Mesenchymal stem cell (in vitro differentiated cells and primary cell): ENCODE data around the gene PLIN5.

ENCODE experiments used
- DNase-seq: peaks from one replicate; pipeline ENCODE4 v3.0.0-alpha.2; 2013
- H2AFZ ChIP-seq: one replicate; pipeline ENCODE4 v1.6.1; 2013; ENCODE audit warnings: low read depth, mild to moderate bottlenecking, control low read depth, inconsistent platforms, low read length, moderate library complexity
- H2AK5ac ChIP-seq: 2 replicates; pipeline ENCODE4 v1.6.1; 2013; ENCODE audit warnings: low read length, moderate library complexity, mild to moderate bottlenecking, inconsistent platforms; ENCODE audit not compliant: severe bottlenecking
- H2BK120ac ChIP-seq: one replicate; pipeline ENCODE4 v1.6.1; 2013; ENCODE audit warnings: low read depth, mild to moderate bottlenecking, inconsistent platforms, low read length, moderate library complexity
- H2BK12ac ChIP-seq, 2 experiments: one replicate each; pipeline ENCODE4 v1.6.1; 2013; ENCODE audit warnings: inconsistent platforms in 2 of 2, low read length in 2 of 2, mild to moderate bottlenecking in 2 of 2, moderate library complexity in 2 of 2, control low read depth in 1 of 2
- H2BK15ac ChIP-seq: one replicate; pipeline ENCODE4 v1.6.1; 2013; ENCODE audit warnings: mild to moderate bottlenecking, low read depth, inconsistent platforms; ENCODE audit not compliant: poor library complexity, severe bottlenecking
- H2BK5ac ChIP-seq: 2 replicates; pipeline ENCODE4 v1.6.1; 2013; ENCODE audit warnings: low read depth, mild to moderate bottlenecking, low read length, control low read depth, inconsistent platforms; ENCODE audit not compliant: poor library complexity, severe bottlenecking
- H3K14ac ChIP-seq, 2 experiments: one replicate each; pipeline ENCODE4 v1.6.1; 2013; ENCODE audit warnings: inconsistent platforms in 2 of 2, low read length in 2 of 2, control low read depth in 1 of 2, mild to moderate bottlenecking in 1 of 2, moderate library complexity in 1 of 2
- H3K18ac ChIP-seq, 2 experiments: one replicate each; pipeline ENCODE4 v1.6.1; 2013; ENCODE audit warnings: inconsistent platforms in 2 of 2, low read length in 2 of 2, control low read depth in 1 of 2, low read depth in 1 of 2, mild to moderate bottlenecking in 1 of 2
- H3K23ac ChIP-seq, 2 experiments: one replicate each; pipeline ENCODE4 v1.6.1; 2013; ENCODE audit warnings: inconsistent platforms in 2 of 2, low read length in 2 of 2, mild to moderate bottlenecking in 2 of 2, moderate library complexity in 2 of 2, control low read depth in 1 of 2
- H3K27ac ChIP-seq: 2 replicates; pipeline ENCODE4 v1.5.1; 2013; ENCODE audit warnings: mild to moderate bottlenecking, moderate library complexity, low read length, control low read depth, inconsistent platforms; ENCODE audit not compliant: poor library complexity, severe bottlenecking
- H3K27me3 ChIP-seq, 2 experiments: 2 replicates each; pipeline versions ENCODE4 v1.6.1 to v1.7.0; 2013; ENCODE audit warnings: low read length in 2 of 2, mild to moderate bottlenecking in 2 of 2, moderate library complexity in 2 of 2, control low read depth in 1 of 2, inconsistent platforms in 1 of 2; ENCODE audit not compliant: control insufficient read depth in 1 of 2, insufficient read depth in 1 of 2
- H3K36me3 ChIP-seq, 2 experiments: 2 replicates each; pipeline versions ENCODE4 v1.6.1 to v1.7.0; 2013; ENCODE audit warnings: low read length in 2 of 2, control low read depth in 1 of 2, inconsistent platforms in 1 of 2, low read depth in 1 of 2, mild to moderate bottlenecking in 1 of 2; ENCODE audit not compliant: insufficient read depth in 2 of 2, control insufficient read depth in 1 of 2
- H3K4ac ChIP-seq, 2 experiments: one replicate each; pipeline ENCODE4 v1.6.1; 2013; ENCODE audit warnings: inconsistent platforms in 2 of 2, low read length in 2 of 2, mild to moderate bottlenecking in 2 of 2, moderate library complexity in 2 of 2, control low read depth in 1 of 2, low read depth in 1 of 2
- H3K4me1 ChIP-seq: 2 replicates; pipeline ENCODE4 v1.6.1; 2013; ENCODE audit warnings: low read depth, low read length, control low read depth; ENCODE audit not compliant: control insufficient read depth, insufficient read depth
- H3K4me2 ChIP-seq: 2 replicates; pipeline ENCODE4 v1.6.1; 2013; ENCODE audit warnings: low read length, mild to moderate bottlenecking, inconsistent platforms; ENCODE audit not compliant: poor library complexity, severe bottlenecking
- H3K4me3 ChIP-seq, 2 experiments: 2 replicates each; pipeline versions ENCODE4 v1.5.1 to v1.7.0; 2013; ENCODE audit warnings: low read length in 2 of 2, mild to moderate bottlenecking in 2 of 2, control low read depth in 1 of 2, low read depth in 1 of 2; ENCODE audit not compliant: insufficient read depth in 1 of 2
- H3K79me1 ChIP-seq: replicated peaks from 2 replicates; pipeline ENCODE4 v1.6.1; 2013; ENCODE audit warnings: mild to moderate bottlenecking, control low read depth, low read length, inconsistent platforms; ENCODE audit not compliant: poor library complexity, severe bottlenecking
- H3K9ac ChIP-seq: 2 replicates; pipeline ENCODE4 v1.7.0; 2013; ENCODE audit warnings: mild to moderate bottlenecking, low read length, moderate library complexity
- H3K9me3 ChIP-seq: 2 replicates; pipeline ENCODE4 v1.7.0; 2013; ENCODE audit warnings: mild to moderate bottlenecking, low read length; ENCODE audit not compliant: control insufficient read depth
- H4K8ac ChIP-seq: one replicate; pipeline ENCODE4 v1.6.1; 2013; ENCODE audit warnings: inconsistent platforms, mild to moderate bottlenecking, low read length, moderate library complexity
- H4K91ac ChIP-seq: one replicate; pipeline ENCODE4 v1.6.1; 2013; ENCODE audit warnings: mild to moderate bottlenecking, low read length, inconsistent platforms
- WGBS: methylation state at CpG from one replicate; pipeline ENCODE4 v1.1.7; 2013; ENCODE audit warnings: mixed read lengths; 5-methylcytosine and 5-hydroxymethylcytosine counted together

Gene PLIN5

GRCh38 chr19:4474514-4475022, 60.5 kb downstream of the PLIN5 start:
- Histone ChIP-seq H3K79me1 (peaks cover 18% of the 10 kb centered on the region), H3K9me3 (no peaks in the 10 kb centered on the region), H3K14ac (no peak overlapping the region), H2BK5ac (no peak overlapping the region), H3K23ac (no peak overlapping the region), H3K36me3 (peaks cover 35 to 36% of the 10 kb centered on the region in 2 experiments), H3K27ac (peak overlapping the region; percentile 73), H3K4ac (peak overlapping the region in 1 of 2 experiments; percentile 39), H2BK120ac (no peak overlapping the region), H2AK5ac (no peak overlapping the region), H2BK15ac (no peak overlapping the region), H3K4me3 (peak overlapping the region; percentile 45 to 86), H3K4me2 (peak overlapping the region; percentile 99), H4K8ac (peak overlapping the region; percentile 63), H3K18ac (no peak overlapping the region), H2BK12ac (no peak overlapping the region), H3K4me1 (peaks cover 24% of the 10 kb centered on the region), H3K27me3 (no peaks in the 10 kb centered on the region), H2AFZ (no peak overlapping the region), H3K9ac (peak overlapping the region; percentile 73), H4K91ac (peak overlapping the region; percentile 48)
- peak; percentile 78 for DNase-seq
- WGBS: 47% methylated on average over 9 of the region's 13 CpGs

- H4K91ac ChIP-seq: peak overlapping the region; percentile 48
- H3K4ac ChIP-seq: peak overlapping the region in 1 of 2 experiments; percentile 39
- H2AFZ ChIP-seq: no peak overlapping the region
- peak overlapping the region; percentile 45 to 86 for H3K4me3 ChIP-seq
- H3K9me3 ChIP-seq: no peaks in the 10 kb centered on the region
- peaks cover 29 to 33% of the 10 kb centered on the region in 2 experiments for H3K36me3 ChIP-seq
- H3K18ac ChIP-seq: peak overlapping the region; percentile 33 to 42
- peak overlapping the region in 1 of 2 experiments; percentile 74 for H3K14ac ChIP-seq
- H3K27ac ChIP-seq: peak overlapping the region; percentile 73
- no peaks in the 10 kb centered on the region for H3K27me3 ChIP-seq
- 30% methylated on average over 23 of the region's 23 CpGs for WGBS
- H2BK5ac ChIP-seq: peak overlapping the region; percentile 59
- peaks cover 24% of the 10 kb centered on the region for H3K4me1 ChIP-seq
- H2BK12ac ChIP-seq: peak overlapping the region; percentile 29 to 54
- H3K4me2 ChIP-seq: peak overlapping the region; percentile 99
- peak overlapping the region; percentile 73 for H3K9ac ChIP-seq
- H2AK5ac ChIP-seq: peak overlapping the region; percentile 91
- no peak overlapping the region for H3K23ac ChIP-seq
- H2BK120ac ChIP-seq: no peak overlapping the region
- H2BK15ac ChIP-seq: no peak overlapping the region
- no peak for DNase-seq
- H4K8ac ChIP-seq: peak overlapping the region; percentile 63
- peaks cover 16% of the 10 kb centered on the region for H3K79me1 ChIP-seq
Measured at GRCh38 chr19:4473763-4474513, 61.1 kb downstream of the PLIN5 start.

GRCh38 chr19:4473011-4473762, 61.8 kb downstream of the PLIN5 start:
- no peak overlapping the region for H4K91ac ChIP-seq
- peak overlapping the region; percentile 99 for H3K4me2 ChIP-seq
- peak overlapping the region; percentile 64 to 74 for H3K4ac ChIP-seq
- peak overlapping the region; percentile 7 to 80 for H3K23ac ChIP-seq
- 37% methylated on average over 25 of the region's 25 CpGs for WGBS
- H4K8ac ChIP-seq: no peak overlapping the region
- H3K27ac ChIP-seq: no peak overlapping the region
- H2BK15ac ChIP-seq: no peak overlapping the region
- H3K9me3 ChIP-seq: no peaks in the 10 kb centered on the region
- peaks cover 23 to 26% of the 10 kb centered on the region in 2 experiments for H3K36me3 ChIP-seq
- peak overlapping the region; percentile 83 for H2AK5ac ChIP-seq
- H3K79me1 ChIP-seq: peaks cover 11% of the 10 kb centered on the region
- DNase-seq: no peak
- peak overlapping the region in 1 of 2 experiments; percentile 76 for H2BK12ac ChIP-seq
- H3K4me3 ChIP-seq: peak overlapping the region; percentile 86 to 91
- peaks cover 24% of the 10 kb centered on the region for H3K4me1 ChIP-seq
- peak overlapping the region in 1 of 2 experiments; percentile 89 for H3K14ac ChIP-seq
- H2BK120ac ChIP-seq: no peak overlapping the region
- H3K27me3 ChIP-seq: no peaks in the 10 kb centered on the region
- no peak overlapping the region for H2AFZ ChIP-seq
- H3K9ac ChIP-seq: peak overlapping the region; percentile 89
- peak overlapping the region; percentile 14 to 33 for H3K18ac ChIP-seq
- H2BK5ac ChIP-seq: peak overlapping the region; percentile 59
